Measurements from ENCODE around the gene FBLL1.
"Not testable (repeated sequence)": the region's sequence is repeated elsewhere in the genome, so short reads cannot be mapped to it uniquely, and the experiment has no call there.

FBLL1 gene

GRCh38 chr5:168527756-168528295, 1.3 kb upstream of the FBLL1 start:
- H3K27me3 ChIP-seq (ENCODE audit: insufficient read depth, low read length), result peaks cover 24% of the 10 kb centered on the region
- H3K4me3 ChIP-seq (ENCODE audit: low read length), result no peak overlapping the region
- WGBS, result 87% methylated on average over 4 of the region's 4 CpGs
- no peak overlapping the region for H3K9ac ChIP-seq (ENCODE audit: low read depth, low read length)
- no peaks in the 10 kb centered on the region for H3K36me3 ChIP-seq (ENCODE audit: insufficient read depth, low read length)
- no peak overlapping the region for H3K27ac ChIP-seq (ENCODE audit: low read depth, low read length)
- H3K9me3 ChIP-seq (ENCODE audit: insufficient read depth, low read depth, low read length), result no peaks in the 10 kb centered on the region
- H3K4me1 ChIP-seq (ENCODE audit: insufficient read depth, low read length), result peaks cover 8% of the 10 kb centered on the region

DNA sequence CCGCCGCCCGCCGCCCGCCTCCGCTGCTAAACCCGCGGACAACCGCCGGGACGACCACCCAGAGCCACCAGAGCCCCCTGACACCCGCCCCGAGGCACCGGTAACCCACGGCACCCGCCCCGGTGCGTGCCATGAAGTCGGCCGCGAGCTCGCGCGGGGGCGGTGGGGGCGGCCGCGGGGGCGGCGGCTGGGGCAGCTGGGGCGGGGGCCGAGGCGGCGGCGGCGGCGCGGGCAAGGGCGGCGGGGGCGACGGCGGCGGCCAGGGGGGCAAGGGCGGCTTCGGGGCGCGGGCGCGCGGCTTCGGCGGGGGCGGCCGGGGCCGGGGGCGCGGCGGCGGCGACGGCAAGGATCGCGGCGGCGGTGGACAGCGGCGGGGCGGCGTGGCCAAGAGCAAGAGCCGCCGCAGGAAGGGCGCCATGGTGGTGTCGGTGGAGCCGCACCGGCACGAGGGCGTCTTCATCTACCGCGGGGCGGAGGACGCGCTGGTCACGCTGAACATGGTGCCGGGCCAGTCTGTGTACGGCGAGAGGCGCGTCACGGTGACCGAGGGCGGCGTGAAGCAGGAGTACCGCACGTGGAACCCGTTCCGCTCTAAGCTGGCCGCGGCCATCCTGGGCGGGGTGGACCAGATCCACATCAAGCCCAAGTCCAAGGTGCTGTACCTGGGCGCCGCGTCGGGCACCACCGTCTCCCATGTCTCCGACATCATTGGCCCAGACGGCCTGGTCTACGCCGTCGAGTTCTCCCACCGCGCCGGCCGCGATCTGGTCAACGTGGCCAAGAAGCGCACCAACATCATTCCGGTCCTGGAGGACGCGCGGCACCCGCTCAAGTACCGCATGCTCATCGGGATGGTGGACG, 499 bp downstream of the FBLL1 start:
- peaks cover 24% of the 10 kb centered on the region for H3K27me3 ChIP-seq (ENCODE audit: insufficient read depth, low read length)
- WGBS, result 24% methylated on average over 125 of the region's 125 CpGs
- no peaks in the 10 kb centered on the region for H3K9me3 ChIP-seq (ENCODE audit: insufficient read depth, low read depth, low read length)
- H3K36me3 ChIP-seq (ENCODE audit: insufficient read depth, low read length), result no peaks in the 10 kb centered on the region
- peaks cover 9% of the 10 kb centered on the region for H3K4me1 ChIP-seq (ENCODE audit: insufficient read depth, low read length)
- no peak overlapping the region for H3K27ac ChIP-seq (ENCODE audit: low read depth, low read length)
- H3K9ac ChIP-seq (ENCODE audit: low read depth, low read length), result no peak overlapping the region
- H3K4me3 ChIP-seq (ENCODE audit: low read length), result peak overlapping the region; percentile 54

DNA sequence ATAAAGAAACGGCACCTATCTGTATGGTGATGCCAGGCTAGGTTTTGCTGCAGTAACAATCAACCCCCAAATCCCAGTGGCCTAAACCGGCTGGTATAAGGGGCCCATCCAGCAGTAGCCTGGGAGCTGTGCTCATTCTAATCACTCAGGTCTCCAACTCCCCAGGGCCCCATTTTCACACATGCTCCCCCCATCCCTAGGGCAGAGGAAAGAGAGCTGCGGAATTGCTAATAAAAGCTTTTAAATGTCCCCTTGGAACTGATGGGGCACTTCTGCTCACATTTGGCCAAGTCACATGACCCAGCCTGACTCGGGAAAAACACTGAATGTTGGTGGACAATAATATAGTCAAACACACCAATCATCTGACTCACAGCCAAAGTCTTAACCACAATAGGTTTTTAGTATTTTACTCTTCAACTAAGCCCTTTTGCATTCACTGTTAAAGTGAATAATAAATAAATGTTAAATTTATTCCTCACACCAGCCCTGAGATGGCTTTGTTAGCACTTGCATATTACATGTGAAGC, 1.6 kb downstream of the FBLL1 start:
- no peak overlapping the region for H3K9ac ChIP-seq (ENCODE audit: low read depth, low read length)
- H3K27me3 ChIP-seq (ENCODE audit: insufficient read depth, low read length), result peaks cover 24% of the 10 kb centered on the region
- no peak overlapping the region for H3K4me3 ChIP-seq (ENCODE audit: low read length)
- H3K36me3 ChIP-seq (ENCODE audit: insufficient read depth, low read length), result no peaks in the 10 kb centered on the region
- H3K27ac ChIP-seq (ENCODE audit: low read depth, low read length), result no peak overlapping the region
- WGBS, result 92% methylated on average over 4 of the region's 4 CpGs
- H3K4me1 ChIP-seq (ENCODE audit: insufficient read depth, low read length), result peaks cover 9% of the 10 kb centered on the region
- no peaks in the 10 kb centered on the region for H3K9me3 ChIP-seq (ENCODE audit: insufficient read depth, low read depth, low read length)

- Histone ChIP-seq H3K27me3 (ENCODE audit: insufficient read depth, low read length) (peaks cover 24% of the 10 kb centered on the region), H3K9me3 (ENCODE audit: insufficient read depth, low read depth, low read length) (no peaks in the 10 kb centered on the region), H3K27ac (ENCODE audit: low read depth, low read length) (no peak overlapping the region), H3K9ac (ENCODE audit: low read depth, low read length) (no peak overlapping the region), H3K4me3 (ENCODE audit: low read length) (no peak overlapping the region), H3K36me3 (ENCODE audit: insufficient read depth, low read length) (no peaks in the 10 kb centered on the region), H3K4me1 (ENCODE audit: insufficient read depth, low read length) (peaks cover 9% of the 10 kb centered on the region)
- WGBS, result 85% methylated on average over 5 of the region's 5 CpGs
These were observed 2.1 kb downstream of the FBLL1 start for GRCh38 chr5:168531191-168531590.

GRCh38 chr5:168531987-168532864, 3.1 kb downstream of the FBLL1 start:
- WGBS, result 84% methylated on average over 6 of the region's 6 CpGs
- Histone ChIP-seq H3K27me3 (ENCODE audit: insufficient read depth, low read length) (peaks cover 24% of the 10 kb centered on the region), H3K9me3 (ENCODE audit: insufficient read depth, low read depth, low read length) (no peaks in the 10 kb centered on the region), H3K4me3 (ENCODE audit: low read length) (no peak overlapping the region), H3K9ac (ENCODE audit: low read depth, low read length) (no peak overlapping the region), H3K27ac (ENCODE audit: low read depth, low read length) (no peak overlapping the region), H3K36me3 (ENCODE audit: insufficient read depth, low read length) (no peaks in the 10 kb centered on the region), H3K4me1 (ENCODE audit: insufficient read depth, low read length) (peaks cover 9% of the 10 kb centered on the region)

GRCh38 chr5:168534351-168534750, 5.2 kb downstream of the FBLL1 start:
- peaks cover 12% of the 10 kb centered on the region for H3K27me3 ChIP-seq (ENCODE audit: insufficient read depth, low read length)
- not testable (repeated sequence) for H3K27ac ChIP-seq (ENCODE audit: low read depth, low read length); H3K9me3 ChIP-seq (ENCODE audit: insufficient read depth, low read depth, low read length); H3K36me3 ChIP-seq (ENCODE audit: insufficient read depth, low read length); H3K9ac ChIP-seq (ENCODE audit: low read depth, low read length); H3K4me3 ChIP-seq (ENCODE audit: low read length); H3K4me1 ChIP-seq (ENCODE audit: insufficient read depth, low read length)
- WGBS, result 92% methylated on average over 6 of the region's 7 CpGs

DNA sequence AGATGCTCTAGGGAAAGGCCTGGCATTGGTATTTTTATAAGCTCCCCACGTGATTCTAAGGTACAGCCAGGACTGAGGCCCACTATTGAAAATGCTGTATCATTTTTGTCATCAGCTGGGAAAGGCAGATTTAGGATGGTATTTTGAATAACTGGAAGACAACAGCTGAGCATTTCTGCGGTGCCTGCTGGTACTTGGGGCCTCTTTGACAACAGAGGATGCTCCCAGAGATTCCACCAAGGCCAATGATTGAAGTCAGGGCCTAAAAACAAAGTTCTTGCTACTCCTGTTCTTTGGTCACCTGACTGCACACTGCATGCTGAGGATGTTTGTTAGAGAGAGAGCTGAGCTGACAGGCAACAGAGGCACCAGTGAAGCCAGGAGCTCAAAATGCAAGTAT, 8.1 kb downstream of the FBLL1 start:
- no peaks in the 10 kb centered on the region for H3K9me3 ChIP-seq (ENCODE audit: insufficient read depth, low read depth, low read length)
- H3K9ac ChIP-seq (ENCODE audit: low read depth, low read length), result no peak overlapping the region
- H3K36me3 ChIP-seq (ENCODE audit: insufficient read depth, low read length), result no peaks in the 10 kb centered on the region
- WGBS, result 91% methylated on average over 2 of the region's 2 CpGs
- H3K4me1 ChIP-seq (ENCODE audit: insufficient read depth, low read length), result peaks cover 8% of the 10 kb centered on the region
- H3K27ac ChIP-seq (ENCODE audit: low read depth, low read length), result no peak overlapping the region
- H3K27me3 ChIP-seq (ENCODE audit: insufficient read depth, low read length), result no peaks in the 10 kb centered on the region; the same call in 1 of the 2 replicates
- H3K4me3 ChIP-seq (ENCODE audit: low read length), result no peak overlapping the region

DNA sequence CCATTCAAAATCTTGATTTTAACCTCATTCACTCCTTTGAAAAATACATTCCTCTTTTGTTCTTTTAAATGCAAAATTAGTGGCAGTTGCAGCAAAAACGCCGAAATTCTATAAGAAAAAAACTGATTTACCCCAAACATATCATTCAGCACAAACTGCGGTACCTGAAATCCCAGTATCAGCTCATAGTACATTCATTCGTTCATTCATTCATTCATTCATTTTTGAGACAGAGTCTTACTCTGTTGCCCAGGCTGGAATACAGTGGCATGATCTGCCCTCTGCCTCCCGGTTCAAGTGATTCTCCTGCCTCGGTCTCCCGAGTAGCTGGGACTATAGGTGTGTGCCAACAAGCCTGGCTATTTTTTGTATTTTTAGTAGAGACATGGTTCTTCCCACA, 20.4 kb downstream of the FBLL1 start:
- no peaks in the 10 kb centered on the region for H3K4me1 ChIP-seq (ENCODE audit: insufficient read depth, low read length)
- H3K27me3 ChIP-seq (ENCODE audit: insufficient read depth, low read length), result no peaks in the 10 kb centered on the region
- H3K27ac ChIP-seq (ENCODE audit: low read depth, low read length), result no peak overlapping the region
- no peak overlapping the region for H3K4me3 ChIP-seq (ENCODE audit: low read length)
- peaks cover 61% of the 10 kb centered on the region for H3K36me3 ChIP-seq (ENCODE audit: insufficient read depth, low read length)
- H3K9ac ChIP-seq (ENCODE audit: low read depth, low read length), result no peak overlapping the region
- WGBS, result 95% methylated on average over 7 of the region's 7 CpGs
- H3K9me3 ChIP-seq (ENCODE audit: insufficient read depth, low read depth, low read length), result no peaks in the 10 kb centered on the region

- Histone ChIP-seq H3K36me3 (ENCODE audit: insufficient read depth, low read length) (peaks cover 70% of the 10 kb centered on the region), H3K27me3 (ENCODE audit: insufficient read depth, low read length) (no peaks in the 10 kb centered on the region), H3K9ac (ENCODE audit: low read depth, low read length) (no peak overlapping the region), H3K4me1 (ENCODE audit: insufficient read depth, low read length) (no peaks in the 10 kb centered on the region), H3K4me3 (ENCODE audit: low read length) (no peak overlapping the region), H3K27ac (ENCODE audit: low read depth, low read length) (no peak overlapping the region), H3K9me3 (ENCODE audit: insufficient read depth, low read depth, low read length) (no peaks in the 10 kb centered on the region)
These were observed 21.6 kb downstream of the FBLL1 start for GRCh38 chr5:168550656-168551055.

- peaks cover 85% of the 10 kb centered on the region for H3K36me3 ChIP-seq (ENCODE audit: insufficient read depth, low read length)
- H3K9ac ChIP-seq (ENCODE audit: low read depth, low read length), result no peak overlapping the region
- no peaks in the 10 kb centered on the region for H3K9me3 ChIP-seq (ENCODE audit: insufficient read depth, low read depth, low read length)
- no peak overlapping the region for H3K27ac ChIP-seq (ENCODE audit: low read depth, low read length)
- H3K4me3 ChIP-seq (ENCODE audit: low read length), result no peak overlapping the region
- H3K4me1 ChIP-seq (ENCODE audit: insufficient read depth, low read length), result no peaks in the 10 kb centered on the region
- H3K27me3 ChIP-seq (ENCODE audit: insufficient read depth, low read length), result no peaks in the 10 kb centered on the region
- WGBS, result 96% methylated on average over 1 of the region's 1 CpG
These were observed 23.0 kb downstream of the FBLL1 start for GRCh38 chr5:168552146-168552545.

Measured in HUES64 (cell line).